22Rv1 (cell line): ENCODE results near the gene SUPT3H.

Source experiments
- ZFX ChIP-seq: fragments of 450-650 bp; IDR thresholded peaks from 2 replicates; pipeline ENCODE4 v1.6.1; 2017; ENCODE audit warnings: antibody characterized with exemption, borderline replicate concordance
- TF ChIP-seq, protein P1 (sequence below): fragments of 450-650 bp; IDR thresholded peaks from 2 replicates; pipeline ENCODE4 v1.5.1; 2017; ENCODE audit warnings: mild to moderate bottlenecking

- TF ChIP-seq, protein P1, sequence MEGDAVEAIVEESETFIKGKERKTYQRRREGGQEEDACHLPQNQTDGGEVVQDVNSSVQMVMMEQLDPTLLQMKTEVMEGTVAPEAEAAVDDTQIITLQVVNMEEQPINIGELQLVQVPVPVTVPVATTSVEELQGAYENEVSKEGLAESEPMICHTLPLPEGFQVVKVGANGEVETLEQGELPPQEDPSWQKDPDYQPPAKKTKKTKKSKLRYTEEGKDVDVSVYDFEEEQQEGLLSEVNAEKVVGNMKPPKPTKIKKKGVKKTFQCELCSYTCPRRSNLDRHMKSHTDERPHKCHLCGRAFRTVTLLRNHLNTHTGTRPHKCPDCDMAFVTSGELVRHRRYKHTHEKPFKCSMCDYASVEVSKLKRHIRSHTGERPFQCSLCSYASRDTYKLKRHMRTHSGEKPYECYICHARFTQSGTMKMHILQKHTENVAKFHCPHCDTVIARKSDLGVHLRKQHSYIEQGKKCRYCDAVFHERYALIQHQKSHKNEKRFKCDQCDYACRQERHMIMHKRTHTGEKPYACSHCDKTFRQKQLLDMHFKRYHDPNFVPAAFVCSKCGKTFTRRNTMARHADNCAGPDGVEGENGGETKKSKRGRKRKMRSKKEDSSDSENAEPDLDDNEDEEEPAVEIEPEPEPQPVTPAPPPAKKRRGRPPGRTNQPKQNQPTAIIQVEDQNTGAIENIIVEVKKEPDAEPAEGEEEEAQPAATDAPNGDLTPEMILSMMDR, result no peak
- TF ChIP-seq ZFX, result no peak
Measured at GRCh38 chr6:45278367-45278766, 99.4 kb downstream of the SUPT3H start.
